Liver (tissue), 9 donors: Measurements from ENCODE around the gene NFIA. TPM values are rescaled to one million over a fixed set of nuclear protein-coding genes. Genes with fewer than 3 reads are reported as not detected.

ENCODE experiments used
- DNase-seq: peaks from one replicate; pipeline ENCODE4 v3.0.0-alpha.2; 2017; ENCODE audit warnings: low spot score
- H3K27ac ChIP-seq, 2 donors: one replicate each; pipeline ENCODE4 v1.7.0; 2013; ENCODE audit warnings: inconsistent platforms in 2 of 2, low read length in 2 of 2, control low read depth in 1 of 2, low read depth in 1 of 2, mild to moderate bottlenecking in 1 of 2
- H3K27me3 ChIP-seq, 4 donors: one replicate each; pipeline versions ENCODE4 v1.6.1 to v1.7.0; 2013; ENCODE audit warnings: low read length in 3 of 4, inconsistent platforms in 1 of 4, mild to moderate bottlenecking in 1 of 4, moderate library complexity in 1 of 4; ENCODE audit not compliant: control insufficient read depth in 4 of 4, insufficient read depth in 4 of 4
- H3K36me3 ChIP-seq, 4 donors: one replicate each; pipeline versions ENCODE4 v1.6.1 to v1.7.0; 2013; ENCODE audit warnings: low read length in 3 of 4, mild to moderate bottlenecking in 3 of 4, low read depth in 1 of 4, moderate library complexity in 1 of 4; ENCODE audit not compliant: control insufficient read depth in 4 of 4, insufficient read depth in 3 of 4
- H3K4me1 ChIP-seq, 4 donors: one replicate each; pipeline versions ENCODE4 v1.6.1 to v1.7.0; 2013; ENCODE audit warnings: low read length in 3 of 4, mild to moderate bottlenecking in 3 of 4, moderate library complexity in 1 of 4; ENCODE audit not compliant: control insufficient read depth in 4 of 4, insufficient read depth in 4 of 4
- H3K4me3 ChIP-seq, 3 donors: one replicate each; pipeline versions ENCODE4 v1.6.1 to v1.7.0; 2013; ENCODE audit warnings: low read length in 3 of 3, control low read depth in 1 of 3, low read depth in 1 of 3, mild to moderate bottlenecking in 1 of 3
- H3K9ac ChIP-seq, 2 donors: one replicate each; pipeline ENCODE4 v1.7.0; 2013; ENCODE audit warnings: low read length in 2 of 2, mild to moderate bottlenecking in 2 of 2, moderate library complexity in 2 of 2, control low read depth in 1 of 2, low read depth in 1 of 2
- H3K9me3 ChIP-seq, 4 donors: one replicate each; pipeline versions ENCODE4 v1.6.1 to v1.7.0; 2013; ENCODE audit warnings: low read length in 3 of 4; ENCODE audit not compliant: control insufficient read depth in 4 of 4
- FOXA1 ChIP-seq: IDR thresholded peaks from 2 replicates; pipeline ENCODE4 v1.6.1; 2016; ENCODE audit warnings: antibody characterized with exemption
- FOXA2 ChIP-seq: IDR thresholded peaks from 2 replicates; pipeline ENCODE4 v1.6.1; 2016; ENCODE audit warnings: antibody characterized with exemption
- GABPA ChIP-seq, 2 donors: IDR thresholded peaks in 1 of 2; conservative IDR thresholded peaks in 1 of 2; 2 replicates each; pipeline ENCODE4 v1.6.1; 2016; ENCODE audit warnings: antibody characterized with exemption in 2 of 2, mild to moderate bottlenecking in 1 of 2, moderate library complexity in 1 of 2
- HNF4A ChIP-seq, 2 donors: conservative IDR thresholded peaks; 2 replicates each; pipeline ENCODE4 v1.6.1; 2016; ENCODE audit warnings: antibody characterized with exemption in 2 of 2, mild to moderate bottlenecking in 2 of 2
- HNF4G ChIP-seq: IDR thresholded peaks from 2 replicates; pipeline ENCODE4 v1.6.1; 2016; ENCODE audit warnings: antibody characterized with exemption
- JUND ChIP-seq, 2 donors: IDR thresholded peaks; 2 replicates each; pipeline ENCODE4 v1.6.1; 2016; ENCODE audit warnings: antibody characterized with exemption in 2 of 2
- NR2F2 ChIP-seq: IDR thresholded peaks from 2 replicates; pipeline ENCODE4 v1.6.1; 2016; ENCODE audit warnings: antibody characterized with exemption
- RAD21 ChIP-seq, 2 donors: IDR thresholded peaks; 2 replicates each; pipeline ENCODE4 v1.6.1; 2016; ENCODE audit warnings: antibody characterized with exemption in 2 of 2, mild to moderate bottlenecking in 2 of 2
- RXRA ChIP-seq, 2 donors: IDR thresholded peaks; 2 replicates each; pipeline ENCODE4 v1.6.1; 2017 to 2018; ENCODE audit warnings: antibody characterized with exemption in 2 of 2, mild to moderate bottlenecking in 1 of 2
- SP1 ChIP-seq: IDR thresholded peaks from 2 replicates; pipeline ENCODE4 v1.6.1; 2018; ENCODE audit warnings: antibody characterized with exemption, mild to moderate bottlenecking
- TAF1 ChIP-seq: conservative IDR thresholded peaks from 2 replicates; pipeline ENCODE4 v1.6.1; 2016; ENCODE audit warnings: antibody characterized with exemption, mild to moderate bottlenecking
- YY1 ChIP-seq: IDR thresholded peaks from 2 replicates; pipeline ENCODE4 v1.6.1; 2016; ENCODE audit warnings: antibody characterized with exemption, mild to moderate bottlenecking
- WGBS: extraction: QIAGEN DNeasy Blood & Tissue Kit; methylation state at CpG from one replicate; pipeline ENCODE4 v1.1.7; 2013; 5-methylcytosine and 5-hydroxymethylcytosine counted together
- polyA plus RNA-seq, 2 donors: library from polyadenylated mRNA; stranded (reverse) in 1 of 2; unstranded in 1 of 2; fragments of 200-250 nt in 1 of 2; fragments of >200 nt in 1 of 2; fragmentation: Nextera tagmentation in 1 of 2; extraction: Ambion mirVana in 1 of 2; gene quantifications; one replicate each; pipeline versions ENCODE4 v1.2.1 to v1.2.3, GENCODE V29; 2013 to 2015
- total RNA-seq, 2 donors: library from RNA; depleted of rRNA; stranded (reverse); fragments of >200 nt; gene quantifications; one replicate each; pipeline ENCODE4 v1.2.3, GENCODE V29; 2014
- TF ChIP-seq, protein P1 (sequence below): fragments of 150-350 bp; IDR thresholded peaks from 2 replicates; pipeline ENCODE4 v1.5.1; 2017; ENCODE audit warnings: improper control_type of control experiment, low read depth, low read length; ENCODE audit not compliant: missing input control
- TF ChIP-seq, protein P2 (sequence below): IDR thresholded peaks from 2 replicates; pipeline ENCODE4 v1.6.1; 2016; ENCODE audit warnings: antibody characterized with exemption
- TF ChIP-seq, protein P3 (sequence below): IDR thresholded peaks from 2 replicates; pipeline ENCODE4 v1.6.1; 2016; ENCODE audit warnings: antibody characterized with exemption
- TF ChIP-seq, protein P4 (sequence below): IDR thresholded peaks from 2 replicates; pipeline ENCODE4 v1.6.1; 2016; ENCODE audit warnings: antibody characterized with exemption, mild to moderate bottlenecking
- donor health status: healthy.
- donor health status: healthy.
- donor health status: healthy.
- donor health status: healthy.
- donor health status: healthy.

NFIA gene
- total and polyA plus RNA-seq, 4 donors, result 6.8 to 53.7 (median 22.2) TPM

DNA sequence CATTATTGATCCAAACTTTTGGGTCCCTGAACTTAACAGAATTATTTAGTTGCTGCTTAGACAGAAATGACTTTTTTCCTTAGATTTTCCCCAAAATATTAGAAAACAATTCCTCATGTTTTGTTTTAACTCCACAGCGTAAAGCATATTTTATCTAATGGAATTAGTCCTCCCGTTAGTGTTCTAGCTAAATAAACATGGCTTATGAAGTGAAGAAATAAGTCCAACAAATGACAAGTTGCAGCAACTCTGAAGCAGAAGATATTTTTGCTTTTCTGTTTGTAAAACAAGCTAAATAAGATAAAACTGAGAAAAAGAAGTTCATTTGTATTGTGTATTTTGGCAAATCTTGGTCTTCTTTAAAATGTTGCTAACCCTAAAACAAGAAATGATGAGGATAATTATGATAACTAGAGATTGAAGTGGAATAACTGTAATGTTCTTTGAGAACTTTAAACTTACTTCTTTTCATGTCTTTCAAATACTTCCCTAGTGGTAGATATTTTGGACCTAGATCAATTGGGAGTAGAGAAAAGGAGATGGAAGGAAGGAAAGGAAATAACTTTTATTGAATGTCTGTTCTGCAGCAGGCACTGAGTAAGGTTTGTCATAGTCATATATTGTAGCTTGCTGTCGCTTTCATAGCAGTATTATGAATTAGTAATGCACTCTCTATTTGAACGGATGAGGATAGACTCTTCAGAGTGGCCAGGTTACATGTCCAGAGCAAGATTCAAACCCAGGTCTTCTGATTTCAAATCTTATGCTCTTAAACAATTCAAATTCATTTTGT, 12.5 kb downstream of the NFIA start (continued):
- peak; percentile 48 for TF ChIP-seq FOXA1
- TF ChIP-seq JUND (IDR thresholded peaks at IDR 0.05), result no peak
- TF ChIP-seq HNF4A (conservative IDR thresholded peaks at IDR 0.05), result peak in 1 of 2 donors; percentile 47
- no peak for TF ChIP-seq RXRA (IDR thresholded peaks at IDR 0.05)

DNA sequence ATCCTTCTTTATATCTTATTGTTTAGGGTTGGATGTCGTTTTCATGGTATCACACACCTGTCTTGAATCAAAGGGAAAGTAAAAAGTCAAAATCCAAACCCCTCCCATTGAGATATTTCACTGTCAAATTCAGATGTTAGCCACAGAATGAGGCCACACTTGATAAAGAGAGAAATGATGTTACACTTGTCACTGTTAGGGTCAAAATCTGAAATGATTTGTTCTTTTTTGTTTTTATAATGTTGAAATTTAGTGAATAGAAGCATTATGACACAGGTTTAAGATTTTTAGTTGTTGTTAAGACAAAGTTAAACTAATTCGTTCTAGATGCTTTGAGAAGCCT, 13.1 kb downstream of the NFIA start:
- no peaks in the 10 kb centered on the region for H3K27me3 ChIP-seq
- H3K36me3 ChIP-seq, result no peaks in the 10 kb centered on the region
- H3K9me3 ChIP-seq, result no peaks in the 10 kb centered on the region
- peaks cover 4 to 52% (median 32%) of the 10 kb centered on the region in 4 donors for H3K4me1 ChIP-seq
- no peak overlapping the region for H3K4me3 ChIP-seq
- H3K9ac ChIP-seq, result no peak overlapping the region
- TF ChIP-seq RAD21 (IDR thresholded peaks at IDR 0.05) (no peak), NR2F2 (no peak), HNF4G (no peak), FOXA2 (no peak), GABPA (IDR thresholded peaks at IDR 0.05 in 1 of 2, conservative IDR thresholded peaks at IDR 0.05 in 1 of 2) (no peak), JUND (IDR thresholded peaks at IDR 0.05) (no peak), YY1 (no peak)
- TF ChIP-seq, protein P1, sequence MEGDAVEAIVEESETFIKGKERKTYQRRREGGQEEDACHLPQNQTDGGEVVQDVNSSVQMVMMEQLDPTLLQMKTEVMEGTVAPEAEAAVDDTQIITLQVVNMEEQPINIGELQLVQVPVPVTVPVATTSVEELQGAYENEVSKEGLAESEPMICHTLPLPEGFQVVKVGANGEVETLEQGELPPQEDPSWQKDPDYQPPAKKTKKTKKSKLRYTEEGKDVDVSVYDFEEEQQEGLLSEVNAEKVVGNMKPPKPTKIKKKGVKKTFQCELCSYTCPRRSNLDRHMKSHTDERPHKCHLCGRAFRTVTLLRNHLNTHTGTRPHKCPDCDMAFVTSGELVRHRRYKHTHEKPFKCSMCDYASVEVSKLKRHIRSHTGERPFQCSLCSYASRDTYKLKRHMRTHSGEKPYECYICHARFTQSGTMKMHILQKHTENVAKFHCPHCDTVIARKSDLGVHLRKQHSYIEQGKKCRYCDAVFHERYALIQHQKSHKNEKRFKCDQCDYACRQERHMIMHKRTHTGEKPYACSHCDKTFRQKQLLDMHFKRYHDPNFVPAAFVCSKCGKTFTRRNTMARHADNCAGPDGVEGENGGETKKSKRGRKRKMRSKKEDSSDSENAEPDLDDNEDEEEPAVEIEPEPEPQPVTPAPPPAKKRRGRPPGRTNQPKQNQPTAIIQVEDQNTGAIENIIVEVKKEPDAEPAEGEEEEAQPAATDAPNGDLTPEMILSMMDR, result no peak
- TF ChIP-seq, protein P2, sequence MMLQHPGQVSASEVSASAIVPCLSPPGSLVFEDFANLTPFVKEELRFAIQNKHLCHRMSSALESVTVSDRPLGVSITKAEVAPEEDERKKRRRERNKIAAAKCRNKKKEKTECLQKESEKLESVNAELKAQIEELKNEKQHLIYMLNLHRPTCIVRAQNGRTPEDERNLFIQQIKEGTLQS, result no peak
- 34% methylated on average over 2 of the region's 2 CpGs for WGBS
- no peak for DNase-seq
- H3K27ac ChIP-seq, result no peak overlapping the region

DNA sequence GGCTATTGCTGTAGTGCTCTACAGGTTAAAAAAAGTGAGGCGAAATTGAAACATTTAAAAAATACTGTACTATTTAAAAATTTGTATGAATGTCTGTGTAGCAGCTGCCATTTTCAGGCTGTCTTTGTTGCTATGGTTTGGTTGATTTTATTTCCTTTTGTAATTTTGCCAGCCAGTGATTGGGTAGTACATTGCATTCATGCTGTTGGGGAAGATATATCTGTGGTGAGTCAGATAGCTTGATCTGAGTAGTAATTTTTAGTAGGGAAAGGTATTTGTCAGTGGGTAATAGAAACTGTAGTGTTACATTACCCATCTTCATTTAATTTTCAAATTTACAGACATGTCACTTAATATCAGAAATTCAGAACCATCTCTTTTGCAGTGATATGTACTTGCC, 15.0 kb downstream of the NFIA start:
- Histone ChIP-seq H3K27ac (no peak overlapping the region), H3K4me1 (peaks cover 4 to 45% (median 24%) of the 10 kb centered on the region in 4 donors), H3K27me3 (no peaks in the 10 kb centered on the region), H3K9me3 (no peaks in the 10 kb centered on the region), H3K36me3 (no peaks in the 10 kb centered on the region), H3K4me3 (no peak overlapping the region), H3K9ac (no peak overlapping the region)
- TF ChIP-seq SP1, result no peak
- TF ChIP-seq, protein P3, sequence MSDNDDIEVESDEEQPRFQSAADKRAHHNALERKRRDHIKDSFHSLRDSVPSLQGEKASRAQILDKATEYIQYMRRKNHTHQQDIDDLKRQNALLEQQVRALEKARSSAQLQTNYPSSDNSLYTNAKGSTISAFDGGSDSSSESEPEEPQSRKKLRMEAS, result no peak
- no peak for TF ChIP-seq YY1
- TF ChIP-seq, protein P2, result no peak
- TF ChIP-seq FOXA2, result no peak
- no peak for TF ChIP-seq GABPA (IDR thresholded peaks at IDR 0.05 in 1 of 2, conservative IDR thresholded peaks at IDR 0.05 in 1 of 2)
- TF ChIP-seq, protein P4, sequence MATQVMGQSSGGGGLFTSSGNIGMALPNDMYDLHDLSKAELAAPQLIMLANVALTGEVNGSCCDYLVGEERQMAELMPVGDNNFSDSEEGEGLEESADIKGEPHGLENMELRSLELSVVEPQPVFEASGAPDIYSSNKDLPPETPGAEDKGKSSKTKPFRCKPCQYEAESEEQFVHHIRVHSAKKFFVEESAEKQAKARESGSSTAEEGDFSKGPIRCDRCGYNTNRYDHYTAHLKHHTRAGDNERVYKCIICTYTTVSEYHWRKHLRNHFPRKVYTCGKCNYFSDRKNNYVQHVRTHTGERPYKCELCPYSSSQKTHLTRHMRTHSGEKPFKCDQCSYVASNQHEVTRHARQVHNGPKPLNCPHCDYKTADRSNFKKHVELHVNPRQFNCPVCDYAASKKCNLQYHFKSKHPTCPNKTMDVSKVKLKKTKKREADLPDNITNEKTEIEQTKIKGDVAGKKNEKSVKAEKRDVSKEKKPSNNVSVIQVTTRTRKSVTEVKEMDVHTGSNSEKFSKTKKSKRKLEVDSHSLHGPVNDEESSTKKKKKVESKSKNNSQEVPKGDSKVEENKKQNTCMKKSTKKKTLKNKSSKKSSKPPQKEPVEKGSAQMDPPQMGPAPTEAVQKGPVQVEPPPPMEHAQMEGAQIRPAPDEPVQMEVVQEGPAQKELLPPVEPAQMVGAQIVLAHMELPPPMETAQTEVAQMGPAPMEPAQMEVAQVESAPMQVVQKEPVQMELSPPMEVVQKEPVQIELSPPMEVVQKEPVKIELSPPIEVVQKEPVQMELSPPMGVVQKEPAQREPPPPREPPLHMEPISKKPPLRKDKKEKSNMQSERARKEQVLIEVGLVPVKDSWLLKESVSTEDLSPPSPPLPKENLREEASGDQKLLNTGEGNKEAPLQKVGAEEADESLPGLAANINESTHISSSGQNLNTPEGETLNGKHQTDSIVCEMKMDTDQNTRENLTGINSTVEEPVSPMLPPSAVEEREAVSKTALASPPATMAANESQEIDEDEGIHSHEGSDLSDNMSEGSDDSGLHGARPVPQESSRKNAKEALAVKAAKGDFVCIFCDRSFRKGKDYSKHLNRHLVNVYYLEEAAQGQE, result no peak
- no peak for TF ChIP-seq HNF4A (conservative IDR thresholded peaks at IDR 0.05)
- TF ChIP-seq RXRA (IDR thresholded peaks at IDR 0.05), result no peak
- TF ChIP-seq, protein P1, result no peak
- TF ChIP-seq TAF1, result no peak
- no peak for TF ChIP-seq FOXA1
- TF ChIP-seq JUND (IDR thresholded peaks at IDR 0.05), result no peak
- no peak for TF ChIP-seq NR2F2
- 98% methylated on average over 1 of the region's 1 CpG for WGBS
- DNase-seq, result no peak
